NT2/D1 (cell line): ENCODE measurements around the gene MYL11.

Source experiments
- YY1 ChIP-seq: IDR thresholded peaks from 2 replicates; pipeline ENCODE4 v1.6.1; 2011; ENCODE audit not compliant: insufficient read length, insufficient read depth
- ZNF274 ChIP-seq: IDR thresholded peaks from 2 replicates; pipeline ENCODE4 v1.6.1; 2011; ENCODE audit warnings: mild to moderate bottlenecking, low read depth, low read length

DNA sequence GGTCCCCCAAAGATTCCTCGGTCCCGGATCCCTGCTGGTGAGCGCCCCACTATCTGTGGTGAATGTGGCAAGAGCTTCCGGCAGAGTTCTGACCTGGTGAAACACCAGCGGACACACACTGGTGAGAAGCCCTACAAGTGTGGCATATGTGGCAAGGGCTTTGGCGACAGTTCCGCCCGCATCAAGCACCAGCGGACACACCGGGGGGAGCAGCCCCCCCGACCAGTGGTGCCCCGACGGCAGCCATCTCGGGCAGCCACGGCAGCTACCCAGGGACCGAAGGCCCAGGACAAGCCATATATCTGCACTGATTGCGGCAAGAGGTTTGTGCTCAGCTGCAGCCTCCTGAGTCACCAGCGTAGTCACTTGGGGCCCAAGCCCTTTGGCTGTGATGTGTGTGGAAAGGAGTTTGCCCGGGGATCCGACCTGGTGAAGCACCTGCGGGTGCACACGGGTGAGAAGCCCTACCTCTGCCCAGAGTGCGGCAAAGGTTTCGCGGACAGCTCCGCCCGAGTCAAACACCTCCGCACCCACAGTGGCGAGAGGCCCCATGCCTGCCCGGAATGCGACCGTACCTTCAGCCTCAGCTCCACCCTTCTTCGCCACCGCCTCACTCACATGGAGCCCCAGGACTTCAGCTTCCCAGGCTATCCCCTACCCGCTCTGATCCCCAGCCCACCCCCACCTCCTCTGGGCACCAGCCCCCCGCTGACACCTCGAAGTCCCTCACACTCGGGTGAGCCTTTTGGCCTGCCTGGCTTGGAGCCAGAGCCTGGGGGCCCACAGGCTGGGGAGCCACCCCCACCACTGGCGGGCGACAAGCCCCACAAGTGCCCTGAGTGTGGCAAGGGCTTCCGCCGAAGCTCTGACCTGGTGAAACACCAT lies 23.4 kb downstream of the MYL11 start:
- no peak for TF ChIP-seq YY1
- no peak for TF ChIP-seq ZNF274
